HepG2 (cell line): ENCODE measurements around the gene GRB2. TPM values are rescaled to one million over a fixed set of nuclear protein-coding genes. Genes with fewer than 3 reads are reported as not detected.
A peak's percentile ranks its signal among the peaks of the same experiment; 100 is the strongest.

Source experiments
- FIP1L1 ChIP-seq: fragments of 200-400 bp; formaldehyde crosslinking; IDR thresholded peaks from 2 replicates; pipeline ENCODE4 v1.6.1; 2018; ENCODE audit warnings: low read depth, mild to moderate bottlenecking, low read length, moderate library complexity, borderline replicate concordance; ENCODE audit not compliant: insufficient read depth
- MIER2 ChIP-seq: IDR thresholded peaks from 2 replicates; pipeline ENCODE4 v1.6.1; 2016; ENCODE audit warnings: missing biosample characterization, missing genetic modification reagents
- MLLT10 ChIP-seq: sonication (generic); formaldehyde crosslinking; IDR thresholded peaks from 2 replicates; pipeline ENCODE4 v1.4.0; 2020; ENCODE audit warnings: missing genetic modification reagents
- MTF2 ChIP-seq: sonication (generic); formaldehyde crosslinking; IDR thresholded peaks from 2 replicates; pipeline ENCODE4 v1.5.0; 2020; ENCODE audit warnings: missing genetic modification reagents, borderline replicate concordance
- MYNN ChIP-seq: sonication (generic); formaldehyde crosslinking; IDR thresholded peaks from 2 replicates; pipeline ENCODE4 v1.4.0; 2020; ENCODE audit warnings: mild to moderate bottlenecking, low read depth, missing genetic modification reagents
- NCOA2 ChIP-seq: sonication (generic); formaldehyde crosslinking; IDR thresholded peaks from 2 replicates; pipeline ENCODE4 v1.8.0; 2022; ENCODE audit warnings: inconsistent platforms
- NFE2 ChIP-seq: sonication (generic); formaldehyde crosslinking; IDR thresholded peaks from 2 replicates; pipeline ENCODE4 v1.4.0; 2020; ENCODE audit warnings: missing genetic modification reagents
- PAX8 ChIP-seq: sonication (generic); formaldehyde crosslinking; IDR thresholded peaks from 2 replicates; pipeline ENCODE4 v1.8.0; 2022; ENCODE audit warnings: mild to moderate bottlenecking, missing genetic modification reagents, borderline replicate concordance
- ZBTB4 ChIP-seq: sonication (generic); formaldehyde crosslinking; IDR thresholded peaks from 2 replicates; pipeline ENCODE4 v1.4.0; 2020; ENCODE audit warnings: missing genetic modification reagents, mild to moderate bottlenecking, borderline replicate concordance
- ZKSCAN8 ChIP-seq: IDR thresholded peaks from 2 replicates; pipeline ENCODE4 v1.6.1; 2016; ENCODE audit warnings: borderline replicate concordance, missing genetic modification reagents, missing compliant biosample characterization
- ZNF180 ChIP-seq: sonication (generic); formaldehyde crosslinking; IDR thresholded peaks from 2 replicates; pipeline ENCODE4 v1.4.0; 2020; ENCODE audit warnings: low read depth, missing genetic modification reagents, borderline replicate concordance
- ZNF264 ChIP-seq: sonication (generic); formaldehyde crosslinking; IDR thresholded peaks from 2 replicates; pipeline ENCODE4 v1.4.0; 2020; ENCODE audit warnings: missing genetic modification reagents
- ZNF646 ChIP-seq: sonication (generic); formaldehyde crosslinking; IDR thresholded peaks from 2 replicates; pipeline ENCODE4 v1.9.0; 2021; ENCODE audit warnings: mild to moderate bottlenecking, missing genetic modification reagents
- ZNF773 ChIP-seq: sonication (generic); formaldehyde crosslinking; IDR thresholded peaks from 2 replicates; pipeline ENCODE4 v1.4.0; 2020; ENCODE audit warnings: missing genetic modification reagents, borderline replicate concordance
- ZNF777 ChIP-seq: sonication (generic); formaldehyde crosslinking; IDR thresholded peaks from 2 replicates; pipeline ENCODE4 v1.4.0; 2020; ENCODE audit warnings: missing genetic modification reagents
- polyA plus RNA-seq, 8 experiments: library from polyadenylated mRNA; depleted of rRNA in 3 of 8; stranded (reverse) in 7 of 8; unstranded in 1 of 8; fragments of >200 nt; fragmentation: Illumina TruSeq in 4 of 8; extraction: Trizol in 4 of 8; gene quantifications; 2 replicates each; pipeline versions ENCODE4 v1.2.1 to v1.2.3, GENCODE V29; 2011 to 2016; ENCODE audit warnings: low read depth in 4 of 8, missing spikeins in 1 of 8, mixed read lengths in 1 of 8; ENCODE audit not compliant: insufficient read depth in 1 of 8
- total RNA-seq, 5 experiments: library from RNA; depleted of rRNA; stranded (reverse); fragments of >200 nt; fragmentation: Illumina TruSeq; extraction: Trizol; gene quantifications; 2 replicates each; pipeline ENCODE4 v1.2.3, GENCODE V29; 2016; ENCODE audit warnings: low read depth in 1 of 5
- TF ChIP-seq, protein P1 (sequence below): sonication (generic); formaldehyde crosslinking; IDR thresholded peaks from 2 replicates; pipeline ENCODE4 v1.4.0; 2020; ENCODE audit warnings: missing genetic modification reagents, borderline replicate concordance

Gene GRB2
- total and polyA plus RNA-seq, 2 of the 13 experiments (the other 11 are each of a cell fraction or from before 2014, with no cell fraction given), result 84.6 to 92.3 TPM

GRCh38 chr17:75430159-75430974 lies 24.9 kb upstream of the GRB2 start (continued):
- TF ChIP-seq ZNF646, result no peak
- TF ChIP-seq MIER2 (CRISPR knock-in tag), result peak; percentile 64
- TF ChIP-seq MYNN (CRISPR knock-in tag), result no peak
- no peak for TF ChIP-seq NFE2 (CRISPR knock-in tag)
- TF ChIP-seq PAX8 (CRISPR knock-in tag), result no peak
- no peak for TF ChIP-seq ZNF773 (CRISPR knock-in tag)
- TF ChIP-seq MLLT10, result no peak
- no peak for TF ChIP-seq MTF2 (CRISPR knock-in tag)
- no peak; the same call in 1 of the 2 replicates for TF ChIP-seq ZKSCAN8 (CRISPR knock-in tag)
- no peak for TF ChIP-seq ZBTB4
- TF ChIP-seq, protein P1, sequence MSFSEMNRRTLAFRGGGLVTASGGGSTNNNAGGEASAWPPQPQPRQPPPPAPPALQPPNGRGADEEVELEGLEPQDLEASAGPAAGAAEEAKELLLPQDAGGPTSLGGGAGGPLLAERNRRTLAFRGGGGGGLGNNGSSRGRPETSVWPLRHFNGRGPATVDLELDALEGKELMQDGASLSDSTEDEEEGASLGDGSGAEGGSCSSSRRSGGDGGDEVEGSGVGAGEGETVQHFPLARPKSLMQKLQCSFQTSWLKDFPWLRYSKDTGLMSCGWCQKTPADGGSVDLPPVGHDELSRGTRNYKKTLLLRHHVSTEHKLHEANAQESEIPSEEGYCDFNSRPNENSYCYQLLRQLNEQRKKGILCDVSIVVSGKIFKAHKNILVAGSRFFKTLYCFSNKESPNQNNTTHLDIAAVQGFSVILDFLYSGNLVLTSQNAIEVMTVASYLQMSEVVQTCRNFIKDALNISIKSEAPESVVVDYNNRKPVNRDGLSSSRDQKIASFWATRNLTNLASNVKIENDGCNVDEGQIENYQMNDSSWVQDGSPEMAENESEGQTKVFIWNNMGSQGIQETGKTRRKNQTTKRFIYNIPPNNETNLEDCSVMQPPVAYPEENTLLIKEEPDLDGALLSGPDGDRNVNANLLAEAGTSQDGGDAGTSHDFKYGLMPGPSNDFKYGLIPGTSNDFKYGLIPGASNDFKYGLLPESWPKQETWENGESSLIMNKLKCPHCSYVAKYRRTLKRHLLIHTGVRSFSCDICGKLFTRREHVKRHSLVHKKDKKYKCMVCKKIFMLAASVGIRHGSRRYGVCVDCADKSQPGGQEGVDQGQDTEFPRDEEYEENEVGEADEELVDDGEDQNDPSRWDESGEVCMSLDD, result no peak
- TF ChIP-seq FIP1L1, result no peak
- peak; percentile 67; the same call in 1 of the 2 replicates for TF ChIP-seq ZNF264 (CRISPR knock-in tag)
- 0 out of 2 replicates have a peak, but pooled peaks have one; percentile 11 for TF ChIP-seq ZNF180 (CRISPR knock-in tag)
- peak; percentile 61; the same call in 1 of the 2 replicates for TF ChIP-seq NCOA2 (CRISPR knock-in tag)
- TF ChIP-seq ZNF777 (CRISPR knock-in tag), result no peak
